Small intestine (tissue), 16 donors: ENCODE measurements around the gene RCOR2. TPM values are rescaled to one million over a fixed set of nuclear protein-coding genes. Genes with fewer than 3 reads are reported as not detected.
"Not testable (repeated sequence)": the region's sequence is repeated elsewhere in the genome, so short reads cannot be mapped to it uniquely, and the experiment has no call there.

ENCODE experiments used
- DNase-seq, 2 donors: peaks; one replicate each; pipeline versions ENCODE4 v3.0.0 to v3.0.0-alpha.2; 2013
- FAIRE-seq: peaks from 2 replicates; lab custom pipeline; 2012; peaks lifted over from hg19 to GRCh38; lab: Jason Lieb, UNC
- H3K27ac ChIP-seq, 3 donors: one replicate each; pipeline ENCODE4 v1.5.1; 2013; ENCODE audit warnings: low read length in 2 of 3, mild to moderate bottlenecking in 2 of 3, control low read depth in 1 of 3, inconsistent platforms in 1 of 3, low read depth in 1 of 3, moderate library complexity in 1 of 3
- H3K27me3 ChIP-seq, 3 donors: one replicate each; pipeline ENCODE4 v1.6.1; 2013; ENCODE audit warnings: low read length in 3 of 3, inconsistent platforms in 1 of 3; ENCODE audit not compliant: control insufficient read depth in 3 of 3, insufficient read depth in 3 of 3
- H3K36me3 ChIP-seq, 3 donors: one replicate each; pipeline ENCODE4 v1.6.1; 2013; ENCODE audit warnings: low read length in 3 of 3, inconsistent platforms in 1 of 3, low read depth in 1 of 3, mild to moderate bottlenecking in 1 of 3, moderate library complexity in 1 of 3; ENCODE audit not compliant: control insufficient read depth in 3 of 3, insufficient read depth in 2 of 3
- H3K4me1 ChIP-seq, 3 donors: one replicate each; pipeline ENCODE4 v1.6.1; 2013; ENCODE audit warnings: low read length in 2 of 3, inconsistent platforms in 1 of 3, low read depth in 1 of 3, mild to moderate bottlenecking in 1 of 3, moderate library complexity in 1 of 3; ENCODE audit not compliant: control insufficient read depth in 3 of 3, insufficient read depth in 2 of 3
- H3K4me3 ChIP-seq, 3 donors: one replicate each; pipeline ENCODE4 v1.5.1; 2013; ENCODE audit warnings: low read length in 3 of 3, control low read depth in 1 of 3, inconsistent platforms in 1 of 3, low read depth in 1 of 3, mild to moderate bottlenecking in 1 of 3, moderate library complexity in 1 of 3
- H3K9me3 ChIP-seq, 2 donors: one replicate each; pipeline ENCODE4 v1.6.1; 2013; ENCODE audit warnings: low read depth in 1 of 2, low read length in 1 of 2; ENCODE audit not compliant: control insufficient read depth in 2 of 2, insufficient read depth in 1 of 2
- WGBS, 3 donors: extraction: QIAGEN DNeasy Blood & Tissue Kit; methylation state at CpG; one replicate each; pipeline ENCODE4 v1.1.7; 2013; 5-methylcytosine and 5-hydroxymethylcytosine counted together
- long read RNA-seq, 10 donors: transcript quantifications; one replicate each; lab custom pipeline, GENCODE V29; 2026
- polyA plus RNA-seq, 4 donors: library from polyadenylated mRNA; stranded (reverse) in 3 of 4; unstranded in 1 of 4; fragments of 200-250 nt in 3 of 4; fragments of 120-200 nt in 1 of 4; gene quantifications; one replicate each; pipeline versions ENCODE4 v1.2.1 to v1.2.3, GENCODE V29; 2013
- donor health status: healthy with polysubstance abuse.
- donor health status: control.
- donor health status: control.
- donor health status: Bipolar disorder and iron deficiency.
- donor health status: healthy.

RCOR2 gene
- 1 to 10 TPM in 3 of 4 donors, not detected in 1; 1.3 to 5.0 (median 2.1) TPM for polyA plus RNA-seq
- long read RNA-seq, donor 1, partial matches to known transcripts: 1,483 of 1,484 reads
- long read RNA-seq, donor 1, other reads (novel, unspliced or antisense): 0 of 1,484 reads
- long read RNA-seq, donor 2: 0 reads
- long read RNA-seq, donor 3, partial matches to known transcripts: 0 of 1 reads
- long read RNA-seq, donor 3, other reads (novel, unspliced or antisense): 0 of 1 reads
- long read RNA-seq, donor 4: 0 reads
- long read RNA-seq, donor 5: 0 reads
- long read RNA-seq, donor 6, partial matches to known transcripts: 786 of 786 reads
- long read RNA-seq, donor 6, other reads (novel, unspliced or antisense): 0 of 786 reads
- long read RNA-seq, donor 7: 0 reads
- long read RNA-seq, donor 8, partial matches to known transcripts: 12 of 12 reads
- long read RNA-seq, donor 8, other reads (novel, unspliced or antisense): 0 of 12 reads
- long read RNA-seq, donor 9, partial matches to known transcripts: 229 of 229 reads
- long read RNA-seq, donor 9, other reads (novel, unspliced or antisense): 0 of 229 reads
- long read RNA-seq, donor 10, partial matches to known transcripts: 0 of 2 reads
- long read RNA-seq, donor 10, other reads (novel, unspliced or antisense): 0 of 2 reads

GRCh38 chr11:63916837-63917691 is at the start of gene RCOR2:
TSS of gene RCOR2 (minus strand) at chr11:63917164. CDS start at chr11:63916456, 708 bp downstream.
- Histone ChIP-seq H3K27me3 (peaks cover 0 to 3% (median 0%) of the 10 kb centered on the region in 3 donors), H3K27ac (peak within 1 kb of the TSS in 2 of 3 donors; percentile 77 to 91), H3K4me3 (peak within 1 kb of the TSS; percentile 28 to 65 (median 55)), H3K4me1 (peaks cover 2 to 58% (median 10%) of the 10 kb centered on the region in 3 donors), H3K9me3 (peaks cover 0 to 3% of the 10 kb centered on the region in 2 donors), H3K36me3 (peaks cover 0 to 25% (median 0%) of the 10 kb centered on the region in 3 donors)
- peak; percentile 60 to 83 for DNase-seq
- no peak for FAIRE-seq
- 1% methylated on average over 31 to 85 of the region's 85 CpGs for WGBS, 3 donors

DNA sequence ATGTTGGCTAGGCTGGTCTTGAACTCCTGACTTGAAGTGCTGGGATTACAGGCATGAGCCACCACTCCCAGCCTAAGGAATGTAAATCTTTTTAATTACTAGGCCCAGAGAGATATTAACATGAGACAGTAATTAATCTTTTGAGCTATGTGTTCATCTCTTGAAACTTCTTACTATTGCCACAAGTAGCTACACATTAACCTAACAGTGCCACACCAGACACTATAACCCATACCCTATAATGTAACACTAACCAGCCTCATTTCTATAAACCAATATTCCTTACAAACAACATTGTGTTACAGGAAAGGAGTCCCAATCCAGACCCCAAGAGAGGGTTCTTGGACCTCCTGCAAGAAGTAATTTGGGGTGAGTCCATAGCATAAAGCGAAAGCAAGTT is 49.5 kb upstream of the RCOR2 start:
- no peak overlapping the region for H3K27ac ChIP-seq
- DNase-seq: peak in 1 of 2 donors; percentile 27
- FAIRE-seq: no peak
- no peaks in the 10 kb centered on the region for H3K36me3 ChIP-seq
- H3K4me3 ChIP-seq: no peak overlapping the region
- H3K27me3 ChIP-seq: no peaks in the 10 kb centered on the region
- H3K4me1 ChIP-seq: peaks cover 0 to 3% (median 0%) of the 10 kb centered on the region in 3 donors
- 96 to 100% (median 97%) methylated on average over 1 of the region's 1 CpG for WGBS, 3 donors
- no peaks in the 10 kb centered on the region for H3K9me3 ChIP-seq

GRCh38 chr11:63963895-63964294 is 46.9 kb upstream of the RCOR2 start:
- not testable (repeated sequence) for H3K4me3 ChIP-seq, H3K36me3 ChIP-seq, H3K27me3 ChIP-seq, FAIRE-seq, H3K27ac ChIP-seq, H3K9me3 ChIP-seq, DNase-seq
- H3K4me1 ChIP-seq: peaks cover 0 to 12% (median 0%) of the 10 kb centered on the region in 3 donors
- 91 to 95% (median 94%) methylated on average over 4 of the region's 4 CpGs for WGBS, 3 donors

- 32 to 37% (median 33%) methylated on average over 16 to 19 of the region's 19 CpGs for WGBS, 3 donors
- Histone ChIP-seq H3K9me3 (no peaks in the 10 kb centered on the region), H3K27ac (no peak overlapping the region), H3K27me3 (no peaks in the 10 kb centered on the region), H3K4me3 (no peak overlapping the region), H3K36me3 (peaks cover 0 to 13% (median 0%) of the 10 kb centered on the region in 3 donors), H3K4me1 (peaks cover 0 to 23% (median 0%) of the 10 kb centered on the region in 3 donors)
- no peak for FAIRE-seq
- peak in 1 of 2 donors; percentile 50 for DNase-seq
Observed at GRCh38 chr11:63961608-63962412, 44.8 kb upstream of the RCOR2 start.

- H3K4me1 ChIP-seq: peaks cover 0 to 23% (median 0%) of the 10 kb centered on the region in 3 donors
- FAIRE-seq: no peak
- WGBS, 3 donors: 43 to 67% (median 55%) methylated on average over 5 of the region's 5 CpGs
Observed at GRCh38 chr11:63958008-63958407, 41.0 kb upstream of the RCOR2 start.

DNA sequence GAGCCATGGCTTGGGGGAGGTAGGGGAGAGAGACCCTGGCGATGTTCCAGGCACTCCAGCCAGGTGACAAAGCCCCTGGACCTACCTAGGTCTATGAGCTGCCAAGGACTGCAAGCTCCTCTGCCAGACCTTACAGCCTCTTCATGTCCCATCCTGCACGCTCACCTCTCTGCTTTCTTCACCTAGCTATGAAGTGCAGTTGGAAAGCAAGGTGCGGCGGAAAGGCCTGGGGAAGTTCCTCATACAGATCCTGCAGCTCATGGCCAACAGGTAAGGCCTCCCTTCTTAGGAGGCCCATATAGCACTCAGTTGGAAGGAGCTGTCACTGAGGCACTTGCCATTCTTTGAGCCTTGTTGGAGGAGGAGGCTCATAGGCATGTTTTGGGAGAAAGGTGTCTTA is 35.6 kb upstream of the RCOR2 start:
- H3K4me1 ChIP-seq: no peaks in the 10 kb centered on the region
- peaks cover 8 to 68% (median 12%) of the 10 kb centered on the region in 3 donors for H3K36me3 ChIP-seq
- WGBS, 3 donors: 92 to 99% (median 93%) methylated on average over 4 of the region's 4 CpGs
- H3K9me3 ChIP-seq: no peaks in the 10 kb centered on the region
- no peak for DNase-seq
- peak overlapping the region in 1 of 3 donors; percentile 29 for H3K27ac ChIP-seq
- no peak for FAIRE-seq
- H3K27me3 ChIP-seq: no peaks in the 10 kb centered on the region
- no peak overlapping the region for H3K4me3 ChIP-seq

More at GRCh38 chr11:63958008-63958407, 41.0 kb upstream of the RCOR2 start:
- Histone ChIP-seq H3K9me3 (no peaks in the 10 kb centered on the region), H3K4me3 (no peak overlapping the region), H3K36me3 (peaks cover 8 to 47% (median 9%) of the 10 kb centered on the region in 3 donors), H3K27ac (no peak overlapping the region), H3K27me3 (no peaks in the 10 kb centered on the region)
- no peak for DNase-seq

- Histone ChIP-seq H3K4me3 (no peak overlapping the region), H3K27me3 (no peaks in the 10 kb centered on the region), H3K27ac (peak overlapping the region in 1 of 3 donors; percentile 55), H3K9me3 (no peaks in the 10 kb centered on the region), H3K36me3 (peaks cover 8 to 69% (median 12%) of the 10 kb centered on the region in 3 donors), H3K4me1 (no peaks in the 10 kb centered on the region)
- DNase-seq (peak in 1 of 2 donors; percentile 31), FAIRE-seq (no peak)
- 71 to 82% (median 79%) methylated on average over 20 of the region's 20 CpGs for WGBS, 3 donors
Observed at GRCh38 chr11:63951779-63952536, 35.0 kb upstream of the RCOR2 start.
